T-helper 17 cell (primary cell): Measurements from ENCODE around the gene TLL1. TPM values are rescaled to one million over a fixed set of nuclear protein-coding genes. Genes with fewer than 3 reads are reported as not detected.

Experiments used
- ATAC-seq: fragments of 150-1000 bp; cut with Tn5 transposase; 2 replicates; pipeline ENCODE4 v1.10.0; 2021; ENCODE audit warnings: mild to moderate bottlenecking, moderate library complexity
- DNase-seq, 3 donors: peaks; one replicate each; pipeline versions ENCODE4 v3.0.0 to v3.0.0-alpha.2; 2020 to 2021
- H3K9me3 ChIP-seq: one replicate; pipeline ENCODE4 v1.7.0; 2013; ENCODE audit warnings: low read length, mild to moderate bottlenecking; ENCODE audit not compliant: control insufficient read depth, poor library complexity, severe bottlenecking
- H3K27ac Mint-ChIP-seq: one replicate; pipeline ENCODE4 v1.8.0; 2022; ENCODE audit warnings: mild to moderate bottlenecking, moderate library complexity, mixed read lengths
- H3K27me3 Mint-ChIP-seq: one replicate; pipeline ENCODE4 v1.8.0; 2022; ENCODE audit warnings: mixed read lengths
- H3K36me3 Mint-ChIP-seq: one replicate; pipeline ENCODE4 v1.8.0; 2022; ENCODE audit warnings: low read depth, mixed read lengths
- H3K4me1 Mint-ChIP-seq: one replicate; pipeline ENCODE4 v1.8.0; 2022; ENCODE audit warnings: mild to moderate bottlenecking, mixed read lengths
- H3K4me3 Mint-ChIP-seq: one replicate; pipeline ENCODE4 v1.8.0; 2022; ENCODE audit warnings: mild to moderate bottlenecking, moderate library complexity, mixed read lengths
- total RNA-seq, 4 donors: library from RNA in 2 of 4; stranded (reverse) in 2 of 4; gene quantifications; one replicate each; pipeline ENCODE4 v1.2.3 and lab custom pipeline; 2022 to 2026

TLL1 gene
- total RNA-seq, 2 donors from 2014 or later, result not detected

- Mint-ChIP-seq H3K36me3 (peaks cover 2% of the 10 kb centered on the region), H3K4me1 (no peaks in the 10 kb centered on the region), H3K27me3 (no peaks in the 10 kb centered on the region), H3K27ac (no peak overlapping the region), H3K4me3 (no peak overlapping the region)
- DNase-seq, result no peak
- ATAC-seq, result no peak
- H3K9me3 ChIP-seq, result no peaks in the 10 kb centered on the region
Observed at GRCh38 chr4:165921546-165921945, 48.5 kb downstream of the TLL1 start.

- no peak for ATAC-seq
- H3K9me3 ChIP-seq, result no peaks in the 10 kb centered on the region
- no peaks in the 10 kb centered on the region for H3K27me3 Mint-ChIP-seq
- no peak overlapping the region for H3K4me3 Mint-ChIP-seq
- peaks cover 2% of the 10 kb centered on the region for H3K36me3 Mint-ChIP-seq
- H3K27ac Mint-ChIP-seq, result no peak overlapping the region
- no peak for DNase-seq
- no peaks in the 10 kb centered on the region for H3K4me1 Mint-ChIP-seq
Observed at GRCh38 chr4:165922747-165923146, 49.7 kb downstream of the TLL1 start.

- Mint-ChIP-seq H3K27me3 (no peaks in the 10 kb centered on the region), H3K4me3 (no peak overlapping the region), H3K27ac (no peak overlapping the region), H3K36me3 (peaks cover 2% of the 10 kb centered on the region), H3K4me1 (no peaks in the 10 kb centered on the region)
- DNase-seq, result no peak
- ATAC-seq, result no peak
- no peaks in the 10 kb centered on the region for H3K9me3 ChIP-seq
Observed at GRCh38 chr4:165926307-165926706, 53.3 kb downstream of the TLL1 start.

GRCh38 chr4:165927366-165927765 is 54.3 kb downstream of the TLL1 start:
- no peak for ATAC-seq
- Mint-ChIP-seq H3K4me1 (no peaks in the 10 kb centered on the region), H3K27me3 (no peaks in the 10 kb centered on the region), H3K36me3 (peaks cover under 1% of the 10 kb centered on the region), H3K27ac (no peak overlapping the region), H3K4me3 (no peak overlapping the region)
- DNase-seq, result no peak
- no peaks in the 10 kb centered on the region for H3K9me3 ChIP-seq

GRCh38 chr4:165927815-165928214 is 54.8 kb downstream of the TLL1 start:
- Mint-ChIP-seq H3K36me3 (no peaks in the 10 kb centered on the region), H3K27me3 (no peaks in the 10 kb centered on the region), H3K4me1 (no peaks in the 10 kb centered on the region), H3K4me3 (no peak overlapping the region), H3K27ac (no peak overlapping the region)
- ATAC-seq (no peak), DNase-seq (no peak)
- H3K9me3 ChIP-seq, result no peaks in the 10 kb centered on the region

- no peaks in the 10 kb centered on the region for H3K27me3 Mint-ChIP-seq
- no peaks in the 10 kb centered on the region for H3K4me1 Mint-ChIP-seq
- DNase-seq, result no peak
- H3K27ac Mint-ChIP-seq, result no peak overlapping the region
- peaks cover 3% of the 10 kb centered on the region for H3K9me3 ChIP-seq
- no peaks in the 10 kb centered on the region for H3K36me3 Mint-ChIP-seq
- no peak for ATAC-seq
- no peak overlapping the region for H3K4me3 Mint-ChIP-seq
Observed at GRCh38 chr4:165928601-165929000, 55.6 kb downstream of the TLL1 start.

GRCh38 chr4:165929662-165930061 is 56.6 kb downstream of the TLL1 start:
- Mint-ChIP-seq H3K4me1 (no peaks in the 10 kb centered on the region), H3K27me3 (no peaks in the 10 kb centered on the region), H3K4me3 (no peak overlapping the region), H3K27ac (no peak overlapping the region), H3K36me3 (no peaks in the 10 kb centered on the region)
- no peak for ATAC-seq
- H3K9me3 ChIP-seq, result peaks cover 3% of the 10 kb centered on the region
- no peak for DNase-seq

GRCh38 chr4:165931741-165932140 is 58.7 kb downstream of the TLL1 start:
- no peak for ATAC-seq
- Mint-ChIP-seq H3K27me3 (no peaks in the 10 kb centered on the region), H3K27ac (no peak overlapping the region), H3K4me1 (no peaks in the 10 kb centered on the region), H3K36me3 (no peaks in the 10 kb centered on the region), H3K4me3 (no peak overlapping the region)
- peaks cover 3% of the 10 kb centered on the region for H3K9me3 ChIP-seq
- DNase-seq, result no peak

GRCh38 chr4:165944900-165945299 is 71.9 kb downstream of the TLL1 start:
- H3K36me3 Mint-ChIP-seq, result no peaks in the 10 kb centered on the region
- H3K9me3 ChIP-seq, result peaks cover 4% of the 10 kb centered on the region
- no peak for DNase-seq
- H3K27ac Mint-ChIP-seq, result no peak overlapping the region
- ATAC-seq, result no peak
- H3K4me3 Mint-ChIP-seq, result no peak overlapping the region
- H3K4me1 Mint-ChIP-seq, result no peaks in the 10 kb centered on the region
- no peaks in the 10 kb centered on the region for H3K27me3 Mint-ChIP-seq

- DNase-seq (no peak), ATAC-seq (no peak)
- no peak overlapping the region for H3K4me3 Mint-ChIP-seq
- H3K27me3 Mint-ChIP-seq, result no peaks in the 10 kb centered on the region
- no peaks in the 10 kb centered on the region for H3K36me3 Mint-ChIP-seq
- no peaks in the 10 kb centered on the region for H3K4me1 Mint-ChIP-seq
- peaks cover 4% of the 10 kb centered on the region for H3K9me3 ChIP-seq
- H3K27ac Mint-ChIP-seq, result no peak overlapping the region
Observed at GRCh38 chr4:165945991-165946390, 73.0 kb downstream of the TLL1 start.

GRCh38 chr4:165947019-165947418 is 74.0 kb downstream of the TLL1 start:
- no peak for ATAC-seq
- H3K4me1 Mint-ChIP-seq, result no peaks in the 10 kb centered on the region
- no peaks in the 10 kb centered on the region for H3K36me3 Mint-ChIP-seq

GRCh38 chr4:165953181-165953580 is 80.1 kb downstream of the TLL1 start:
- no peak for ATAC-seq
- peaks cover 2% of the 10 kb centered on the region for H3K9me3 ChIP-seq
- Mint-ChIP-seq H3K27ac (no peak overlapping the region), H3K27me3 (no peaks in the 10 kb centered on the region), H3K4me3 (no peak overlapping the region), H3K36me3 (no peaks in the 10 kb centered on the region), H3K4me1 (no peaks in the 10 kb centered on the region)
- DNase-seq, result no peak

More at GRCh38 chr4:165947019-165947418, 74.0 kb downstream of the TLL1 start:
- no peak overlapping the region for H3K27ac Mint-ChIP-seq
- no peak overlapping the region for H3K4me3 Mint-ChIP-seq
- peaks cover 4% of the 10 kb centered on the region for H3K9me3 ChIP-seq
- no peaks in the 10 kb centered on the region for H3K27me3 Mint-ChIP-seq
- no peak for DNase-seq

GRCh38 chr4:165963621-165964020 is 90.6 kb downstream of the TLL1 start:
- DNase-seq (no peak), ATAC-seq (no peak)
- H3K27me3 Mint-ChIP-seq, result no peaks in the 10 kb centered on the region
- H3K9me3 ChIP-seq, result no peaks in the 10 kb centered on the region
- no peaks in the 10 kb centered on the region for H3K4me1 Mint-ChIP-seq
- H3K36me3 Mint-ChIP-seq, result no peaks in the 10 kb centered on the region
- H3K27ac Mint-ChIP-seq, result no peak overlapping the region
- H3K4me3 Mint-ChIP-seq, result no peak overlapping the region

GRCh38 chr4:165964591-165964990 is 91.6 kb downstream of the TLL1 start:
- no peaks in the 10 kb centered on the region for H3K4me1 Mint-ChIP-seq
- DNase-seq (no peak), ATAC-seq (no peak)
- H3K36me3 Mint-ChIP-seq, result no peaks in the 10 kb centered on the region
- no peaks in the 10 kb centered on the region for H3K27me3 Mint-ChIP-seq
- H3K9me3 ChIP-seq, result no peaks in the 10 kb centered on the region
- H3K4me3 Mint-ChIP-seq, result no peak overlapping the region
- H3K27ac Mint-ChIP-seq, result no peak overlapping the region

- no peaks in the 10 kb centered on the region for H3K36me3 Mint-ChIP-seq
- ATAC-seq (no peak), DNase-seq (no peak)
- H3K9me3 ChIP-seq, result no peaks in the 10 kb centered on the region
- H3K4me3 Mint-ChIP-seq, result no peak overlapping the region
- H3K27me3 Mint-ChIP-seq, result no peaks in the 10 kb centered on the region
- H3K27ac Mint-ChIP-seq, result no peak overlapping the region
- no peaks in the 10 kb centered on the region for H3K4me1 Mint-ChIP-seq
Observed at GRCh38 chr4:165965503-165965902, 92.5 kb downstream of the TLL1 start.
